Large intestine (tissue), 3 donors: ENCODE measurements around the gene RPS10. TPM values are rescaled to one million over a fixed set of nuclear protein-coding genes. Genes with fewer than 3 reads are reported as not detected.
A peak's percentile ranks its signal among the peaks of the same experiment; 100 is the strongest.

ENCODE experiments used
- DNase-seq, 2 donors: peaks; one replicate each; pipeline versions ENCODE4 v3.0.0 to v3.0.0-alpha.2; 2013
- H3K27ac ChIP-seq: one replicate; pipeline ENCODE4 v1.5.1; 2013; ENCODE audit warnings: low read length
- H3K27me3 ChIP-seq: 2 replicates; pipeline ENCODE4 v1.6.1; 2013; ENCODE audit warnings: low read length; ENCODE audit not compliant: control insufficient read depth, insufficient read depth
- H3K36me3 ChIP-seq: 2 replicates; pipeline ENCODE4 v1.6.1; 2013; ENCODE audit warnings: low read length; ENCODE audit not compliant: control insufficient read depth, insufficient read depth
- H3K4me1 ChIP-seq: one replicate; pipeline ENCODE4 v1.6.1; 2013; ENCODE audit warnings: low read length; ENCODE audit not compliant: control insufficient read depth, insufficient read depth
- H3K4me3 ChIP-seq: one replicate; pipeline ENCODE4 v1.5.1; 2013; ENCODE audit warnings: low read length
- H3K9me3 ChIP-seq: one replicate; pipeline ENCODE4 v1.6.1; 2013; ENCODE audit warnings: mild to moderate bottlenecking, low read depth, low read length, moderate library complexity; ENCODE audit not compliant: control insufficient read depth
- WGBS: methylation state at CpG from one replicate; pipeline ENCODE4 v1.1.5; 2013; ENCODE audit warnings: low lambda C conversion rate; ENCODE audit not compliant: insufficient coverage; 5-methylcytosine and 5-hydroxymethylcytosine counted together
- polyA plus RNA-seq: library from polyadenylated mRNA; unstranded; fragments of 120-200 nt; gene quantifications from one replicate; pipeline ENCODE4 v1.2.1, GENCODE V29; 2013

RPS10 gene
- polyA plus RNA-seq, 1 donor: 2,184 TPM

DNA sequence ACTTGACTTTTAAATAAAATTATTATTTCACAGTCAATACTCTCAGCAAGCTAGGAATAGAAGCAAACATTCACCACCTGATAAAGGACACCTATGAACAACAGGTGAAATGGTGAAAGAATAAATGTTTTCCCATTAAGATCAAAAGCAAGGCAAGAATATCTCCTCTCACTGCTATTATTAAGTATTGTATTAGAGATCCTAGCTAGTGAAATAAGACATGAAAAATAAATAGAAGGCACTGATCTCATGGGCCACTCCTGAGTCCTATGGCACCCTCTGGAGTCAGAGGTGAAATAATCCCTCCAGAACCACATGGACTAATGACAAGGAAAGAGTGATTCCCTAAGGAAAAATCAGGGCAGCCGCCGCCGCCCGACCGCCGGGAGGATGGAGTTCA lies 29.4 kb downstream of the RPS10 start:
- no peak for DNase-seq
- no peak overlapping the region for H3K27ac ChIP-seq
- no peaks in the 10 kb centered on the region for H3K4me1 ChIP-seq
- H3K4me3 ChIP-seq: no peak overlapping the region
- H3K9me3 ChIP-seq: peaks cover 4% of the 10 kb centered on the region
- H3K36me3 ChIP-seq: no peaks in the 10 kb centered on the region
- no CpG with 5 or more reads among the region's 6 CpGs for WGBS
- H3K27me3 ChIP-seq: no peaks in the 10 kb centered on the region

GRCh38 chr6:34393966-34394305 lies 31.9 kb downstream of the RPS10 start:
- no peak for DNase-seq
- Histone ChIP-seq H3K27me3 (no peaks in the 10 kb centered on the region), H3K27ac (no peak overlapping the region), H3K9me3 (peaks cover 4% of the 10 kb centered on the region), H3K36me3 (no peaks in the 10 kb centered on the region), H3K4me1 (no peaks in the 10 kb centered on the region), H3K4me3 (no peak overlapping the region)
- no CpG with 5 or more reads among the region's 3 CpGs for WGBS

GRCh38 chr6:34393191-34393965 lies 32.5 kb downstream of the RPS10 start:
- peaks cover 4% of the 10 kb centered on the region for H3K9me3 ChIP-seq
- no peak for DNase-seq
- H3K36me3 ChIP-seq: no peaks in the 10 kb centered on the region
- H3K27me3 ChIP-seq: no peaks in the 10 kb centered on the region
- H3K27ac ChIP-seq: peak overlapping the region; percentile 50
- 20% methylated on average over 2 of the region's 16 CpGs for WGBS
- H3K4me3 ChIP-seq: peak overlapping the region; percentile 62
- H3K4me1 ChIP-seq: no peaks in the 10 kb centered on the region

GRCh38 chr6:34392497-34393190 lies 33.2 kb downstream of the RPS10 start, which contains the start of gene NUDT3:
Gene NUDT3, minus strand, starts transcription at chr6:34392669. Its CDS starts 307 bp downstream, at chr6:34392362.
- peaks cover 4% of the 10 kb centered on the region for H3K9me3 ChIP-seq
- H3K36me3 ChIP-seq: no peaks in the 10 kb centered on the region
- H3K27ac ChIP-seq: peak within 1 kb of the TSS; percentile 76
- no peaks in the 10 kb centered on the region for H3K27me3 ChIP-seq
- WGBS: no CpG with 5 or more reads among the region's 87 CpGs
- peak within 1 kb of the TSS; percentile 76 for H3K4me3 ChIP-seq
- peak; percentile 97 to 98 for DNase-seq
- H3K4me1 ChIP-seq: no peaks in the 10 kb centered on the region

DNA sequence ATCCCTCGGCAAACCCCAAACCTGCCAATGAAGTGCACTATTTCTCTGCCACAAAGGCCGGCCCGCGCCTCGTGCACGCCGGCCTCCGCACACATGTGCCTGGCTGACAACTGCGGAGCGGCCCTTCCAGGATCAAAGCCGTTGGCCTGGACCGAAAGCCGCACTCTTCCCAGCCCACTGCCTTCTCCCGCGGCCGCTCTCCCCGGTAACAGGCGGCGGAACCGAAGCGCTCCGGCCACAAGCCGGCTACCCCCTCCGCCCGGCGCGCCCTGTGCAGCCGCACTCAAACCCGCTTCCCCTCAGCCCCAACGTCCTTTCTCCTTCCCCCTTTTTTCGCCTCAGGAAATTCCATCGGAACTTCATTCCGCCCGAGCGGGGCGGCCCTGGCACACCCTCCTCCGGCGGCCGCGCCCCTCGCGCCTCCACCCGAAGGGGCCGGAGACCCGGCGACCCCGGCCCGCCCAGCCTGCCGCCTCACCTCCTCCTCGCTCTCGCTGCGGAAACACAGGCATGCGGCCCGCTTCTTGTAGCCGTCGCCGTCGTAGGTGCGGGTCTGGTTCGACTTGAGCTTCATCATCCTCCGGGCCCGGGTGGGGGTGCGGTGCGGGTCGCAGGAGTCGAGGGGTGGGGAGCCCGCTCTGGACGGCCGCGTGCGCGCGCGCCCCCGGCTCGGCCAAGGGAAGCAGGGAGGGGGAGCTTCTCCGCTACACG lies 33.9 kb downstream of the RPS10 start:
- Histone ChIP-seq H3K4me1 (no peaks in the 10 kb centered on the region), H3K27ac (peak overlapping the region; percentile 76), H3K27me3 (no peaks in the 10 kb centered on the region), H3K9me3 (peaks cover 4% of the 10 kb centered on the region), H3K36me3 (no peaks in the 10 kb centered on the region), H3K4me3 (peak overlapping the region; percentile 76)
- no CpG with 5 or more reads among the region's 78 CpGs for WGBS
- peak; percentile 24 to 76 for DNase-seq

- H3K27ac ChIP-seq: peak overlapping the region; percentile 76
- no peaks in the 10 kb centered on the region for H3K36me3 ChIP-seq
- peaks cover 1% of the 10 kb centered on the region for H3K9me3 ChIP-seq
- no peak for DNase-seq
- no peaks in the 10 kb centered on the region for H3K4me1 ChIP-seq
- H3K27me3 ChIP-seq: no peaks in the 10 kb centered on the region
- H3K4me3 ChIP-seq: peak overlapping the region; percentile 76
- 17% methylated on average over 1 of the region's 5 CpGs for WGBS
Observed at GRCh38 chr6:34391473-34391785, 34.4 kb downstream of the RPS10 start.

DNA sequence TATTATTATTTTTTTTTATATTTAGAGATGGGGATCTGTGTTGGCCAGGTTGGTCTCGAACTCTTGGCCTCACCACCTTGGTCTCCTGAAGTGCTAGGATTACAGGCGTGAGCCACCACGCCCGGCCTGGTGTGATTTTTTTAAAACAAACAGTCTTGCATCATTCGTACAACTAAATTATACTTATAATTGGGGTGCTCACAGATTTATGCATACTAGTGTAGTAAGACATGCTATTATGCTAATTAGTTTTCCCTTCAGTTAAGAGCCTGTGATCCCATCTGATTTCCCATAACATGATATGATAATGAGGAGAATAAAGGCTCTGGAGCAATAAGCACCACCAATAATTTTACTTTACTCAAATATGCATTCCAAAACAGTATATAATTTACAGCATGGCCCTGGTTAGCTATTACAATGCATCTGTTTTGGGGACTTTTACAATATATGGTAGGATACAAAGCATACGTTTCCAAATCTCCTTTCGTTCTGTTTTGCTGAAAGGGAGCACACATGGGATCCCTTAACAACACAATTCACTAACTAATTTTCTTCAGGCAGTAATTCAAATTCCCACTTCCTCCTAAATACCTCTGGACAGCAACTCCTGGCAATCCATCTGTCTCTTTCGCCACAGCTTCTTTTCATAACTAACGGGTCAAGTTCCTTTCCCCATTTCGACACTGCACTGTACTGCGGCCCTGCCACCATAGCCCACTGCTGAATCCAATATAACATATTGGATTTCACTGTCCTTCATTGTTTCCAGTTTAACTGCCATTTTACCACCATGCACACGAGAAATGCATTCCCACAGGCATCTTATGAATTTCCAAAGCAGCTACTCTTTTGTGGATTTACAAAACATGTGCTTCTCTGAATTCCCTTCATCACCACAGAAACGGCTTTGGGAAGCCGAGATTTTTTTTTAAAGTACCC lies 35.1 kb downstream of the RPS10 start:
- Histone ChIP-seq H3K4me3 (peak overlapping the region; percentile 76), H3K27ac (peak overlapping the region; percentile 76), H3K36me3 (no peaks in the 10 kb centered on the region), H3K27me3 (no peaks in the 10 kb centered on the region), H3K9me3 (no peaks in the 10 kb centered on the region), H3K4me1 (no peaks in the 10 kb centered on the region)
- no CpG with 5 or more reads among the region's 14 CpGs for WGBS
- DNase-seq: peak; percentile 19 to 63

DNA sequence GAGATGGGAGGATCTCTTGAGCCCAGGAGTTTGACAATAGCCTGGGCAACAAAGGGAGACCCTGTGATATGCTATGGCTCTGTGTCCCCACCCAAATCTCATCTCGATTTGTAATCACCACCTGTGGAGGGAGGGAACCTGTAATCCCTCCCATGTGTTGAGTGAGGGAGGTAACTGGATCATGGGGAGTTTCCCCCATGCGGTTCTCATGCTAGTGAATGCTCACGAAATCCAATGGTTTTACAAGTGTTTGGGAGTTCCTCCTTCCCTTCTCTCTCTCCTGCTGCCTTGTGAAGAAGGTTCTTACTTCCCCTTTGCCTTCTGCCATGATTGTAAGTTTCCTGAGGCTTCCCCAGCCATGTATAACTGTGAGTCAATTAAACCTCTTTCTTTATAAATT lies 36.8 kb downstream of the RPS10 start:
- Histone ChIP-seq H3K27me3 (no peaks in the 10 kb centered on the region), H3K9me3 (no peaks in the 10 kb centered on the region), H3K36me3 (no peaks in the 10 kb centered on the region), H3K4me1 (no peaks in the 10 kb centered on the region), H3K27ac (no peak overlapping the region), H3K4me3 (no peak overlapping the region)
- 82% methylated on average over 2 of the region's 3 CpGs for WGBS
- no peak for DNase-seq

- H3K4me1 ChIP-seq: no peaks in the 10 kb centered on the region
- no peaks in the 10 kb centered on the region for H3K27me3 ChIP-seq
- no peak overlapping the region for H3K27ac ChIP-seq
- no peak for DNase-seq
- WGBS: 88% methylated on average over 3 of the region's 3 CpGs
- H3K9me3 ChIP-seq: no peaks in the 10 kb centered on the region
- H3K36me3 ChIP-seq: no peaks in the 10 kb centered on the region
- no peak overlapping the region for H3K4me3 ChIP-seq
Observed at GRCh38 chr6:34388421-34388820, 37.4 kb downstream of the RPS10 start.
